Prostate gland (tissue), 2 donors: ENCODE results near the gene FOXP1. TPM values are rescaled to one million over a fixed set of nuclear protein-coding genes. Genes with fewer than 3 reads are reported as not detected.

ENCODE experiments used
- DNase-seq: peaks from one replicate; pipeline ENCODE4 v3.0.0-alpha.2; 2019; ENCODE audit warnings: low spot score
- H3K27ac ChIP-seq, 2 donors: fragments of 200-600 bp; sonication (generic); 2 replicates each; pipeline ENCODE4 v1.5.1; 2017 to 2019
- H3K27me3 ChIP-seq: fragments of 200-600 bp; sonication (generic); replicated peaks from 2 replicates; pipeline ENCODE4 v1.5.1; 2019; ENCODE audit not compliant: insufficient read depth
- H3K36me3 ChIP-seq, 2 donors: fragments of 200-600 bp; sonication (generic); 1 replicate in 1 of 2; 2 replicates in 1 of 2; pipeline versions ENCODE4 v1.5.1 to v1.8.1; 2017 to 2019
- H3K4me1 ChIP-seq: fragments of 200-600 bp; sonication (generic); replicated peaks from 2 replicates; pipeline ENCODE4 v1.5.1; 2019
- H3K4me3 ChIP-seq, 2 donors: fragments of 200-600 bp; sonication (generic); 2 replicates each; pipeline ENCODE4 v1.5.1; 2017 to 2019
- H3K9me3 ChIP-seq: fragments of 200-600 bp; sonication (generic); 2 replicates; pipeline ENCODE4 v1.5.1; 2017
- POLR2A ChIP-seq: fragments of 450-650 bp; IDR thresholded peaks from one replicate; pipeline ENCODE4 v1.6.1; 2016; ENCODE audit warnings: antibody characterized with exemption, mild to moderate bottlenecking
- POLR2AphosphoS5 ChIP-seq: sonication (generic); formaldehyde crosslinking; IDR thresholded peaks from one replicate; pipeline ENCODE4 v1.6.1; 2017; ENCODE audit warnings: antibody characterized with exemption
- WGBS: methylation state at CpG from one replicate; pipeline ENCODE4 v1.1.5; 2018; 5-methylcytosine and 5-hydroxymethylcytosine counted together
- intact Hi-C: fragments of 100-400 bp; cut with DNase I; formaldehyde crosslinking; loops from one replicate; pipeline ENCODE4 v1.14.2; 2022
- total RNA-seq, 2 donors: library from RNA; depleted of rRNA; stranded (reverse); fragments of >200 nt; gene quantifications; one replicate each; pipeline ENCODE4 v1.1.0, GENCODE V29; 2016
- TF ChIP-seq, protein P1 (sequence below), 4 experiments: fragments of 200-600 bp in 2 of 4; fragments of 450-650 bp in 2 of 4; sonication (generic) in 2 of 4; IDR thresholded peaks; 1 replicate in 3 of 4; 2 replicates in 1 of 4; pipeline ENCODE4 v1.5.1; 2016 to 2019; ENCODE audit warnings: antibody characterized with exemption in 4 of 4, mild to moderate bottlenecking in 2 of 4, moderate library complexity in 2 of 4

The FOXP1 gene
- total RNA-seq, 2 donors from 2014 or later, result 133 to 156 TPM

GRCh38 chr3:71166339-71167240 lies 416.9 kb downstream of the FOXP1 start:
- H3K27me3 ChIP-seq, result no peaks in the 10 kb centered on the region
- H3K9me3 ChIP-seq, result no peaks in the 10 kb centered on the region
- intact Hi-C loops, result no loop called here
- no peak overlapping the region for H3K4me3 ChIP-seq
- 74% methylated on average over 10 of the region's 10 CpGs for WGBS
- no peaks in the 10 kb centered on the region for H3K4me1 ChIP-seq
- DNase-seq, result no peak
- no peaks in the 10 kb centered on the region for H3K36me3 ChIP-seq
- no peak overlapping the region for H3K27ac ChIP-seq
- TF ChIP-seq, protein P1, sequence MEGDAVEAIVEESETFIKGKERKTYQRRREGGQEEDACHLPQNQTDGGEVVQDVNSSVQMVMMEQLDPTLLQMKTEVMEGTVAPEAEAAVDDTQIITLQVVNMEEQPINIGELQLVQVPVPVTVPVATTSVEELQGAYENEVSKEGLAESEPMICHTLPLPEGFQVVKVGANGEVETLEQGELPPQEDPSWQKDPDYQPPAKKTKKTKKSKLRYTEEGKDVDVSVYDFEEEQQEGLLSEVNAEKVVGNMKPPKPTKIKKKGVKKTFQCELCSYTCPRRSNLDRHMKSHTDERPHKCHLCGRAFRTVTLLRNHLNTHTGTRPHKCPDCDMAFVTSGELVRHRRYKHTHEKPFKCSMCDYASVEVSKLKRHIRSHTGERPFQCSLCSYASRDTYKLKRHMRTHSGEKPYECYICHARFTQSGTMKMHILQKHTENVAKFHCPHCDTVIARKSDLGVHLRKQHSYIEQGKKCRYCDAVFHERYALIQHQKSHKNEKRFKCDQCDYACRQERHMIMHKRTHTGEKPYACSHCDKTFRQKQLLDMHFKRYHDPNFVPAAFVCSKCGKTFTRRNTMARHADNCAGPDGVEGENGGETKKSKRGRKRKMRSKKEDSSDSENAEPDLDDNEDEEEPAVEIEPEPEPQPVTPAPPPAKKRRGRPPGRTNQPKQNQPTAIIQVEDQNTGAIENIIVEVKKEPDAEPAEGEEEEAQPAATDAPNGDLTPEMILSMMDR (IDR thresholded peaks at IDR 0.05), result no peak
- no peak for TF ChIP-seq POLR2A
- TF ChIP-seq POLR2AphosphoS5, result no peak

DNA sequence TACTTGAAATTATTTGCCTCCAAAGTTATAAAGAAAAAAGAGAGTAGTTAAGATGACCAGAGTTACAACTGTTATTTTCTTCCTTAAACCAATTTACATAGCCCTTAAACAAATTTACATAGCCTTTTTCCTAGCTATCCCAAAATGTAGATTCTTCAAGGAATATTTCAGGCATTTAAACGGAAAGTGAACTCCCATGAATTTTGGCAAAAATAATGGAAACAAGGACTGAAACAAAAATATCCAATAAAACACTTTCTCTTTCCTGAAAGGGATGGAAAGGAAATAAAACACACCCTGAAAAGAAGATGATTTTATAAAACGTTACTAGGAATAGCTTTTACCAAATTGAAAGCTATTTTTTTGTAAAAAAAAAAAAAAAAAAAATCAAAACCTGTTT lies 418.6 kb downstream of the FOXP1 start:
- Histone ChIP-seq H3K27me3 (no peaks in the 10 kb centered on the region), H3K4me1 (no peaks in the 10 kb centered on the region), H3K4me3 (no peak overlapping the region), H3K36me3 (no peaks in the 10 kb centered on the region), H3K27ac (no peak overlapping the region), H3K9me3 (no peaks in the 10 kb centered on the region)
- intact Hi-C loops, result no loop called here
- 65% methylated on average over 2 of the region's 2 CpGs for WGBS
- no peak for DNase-seq
- TF ChIP-seq, protein P1 (IDR thresholded peaks at IDR 0.05), result no peak
- TF ChIP-seq POLR2AphosphoS5 (no peak), POLR2A (no peak)

DNA sequence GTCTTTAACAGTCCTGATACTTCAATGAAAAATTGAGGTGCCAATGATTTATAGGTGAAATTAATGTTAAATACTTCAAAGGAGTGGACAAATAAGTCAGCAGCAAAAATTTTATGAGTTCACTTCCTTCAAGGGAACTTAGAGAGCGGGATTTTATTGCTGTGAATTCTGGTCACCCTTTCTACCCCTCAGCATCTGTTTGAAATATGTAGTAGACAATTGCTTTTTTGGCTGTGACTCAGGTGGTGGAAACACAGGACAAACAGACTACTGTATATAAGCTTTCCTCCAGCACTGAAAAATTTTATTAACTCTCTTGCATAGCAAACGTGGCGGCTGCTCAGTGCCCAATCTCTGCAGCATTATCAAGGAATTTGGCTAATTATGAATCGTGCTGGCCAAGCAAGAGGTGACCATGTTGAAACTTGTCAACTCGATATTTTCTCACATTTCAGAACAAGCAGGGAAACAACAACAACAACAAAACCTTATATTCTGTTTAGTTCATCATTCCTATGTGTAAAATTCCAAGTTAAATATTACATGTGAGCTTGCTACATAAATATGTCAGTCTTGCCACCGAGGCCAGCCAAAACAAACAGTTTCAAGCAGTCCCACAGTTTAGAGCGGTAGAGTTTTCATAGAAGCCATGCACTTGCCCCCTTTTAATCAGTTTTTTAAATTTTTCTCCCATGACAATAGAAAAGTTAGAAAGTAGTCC lies 420.2 kb downstream of the FOXP1 start:
- no peaks in the 10 kb centered on the region for H3K27me3 ChIP-seq
- peak; percentile 33 for DNase-seq
- H3K36me3 ChIP-seq, result no peaks in the 10 kb centered on the region
- intact Hi-C loops, result no loop called here
- TF ChIP-seq, protein P1 (IDR thresholded peaks at IDR 0.05), result no peak
- TF ChIP-seq POLR2AphosphoS5 (no peak), POLR2A (no peak)
- H3K4me3 ChIP-seq, result no peak overlapping the region
- no peaks in the 10 kb centered on the region for H3K4me1 ChIP-seq
- WGBS, result 22% methylated on average over 7 of the region's 7 CpGs
- H3K9me3 ChIP-seq, result no peaks in the 10 kb centered on the region
- H3K27ac ChIP-seq, result peak overlapping the region; percentile 24 to 39

DNA sequence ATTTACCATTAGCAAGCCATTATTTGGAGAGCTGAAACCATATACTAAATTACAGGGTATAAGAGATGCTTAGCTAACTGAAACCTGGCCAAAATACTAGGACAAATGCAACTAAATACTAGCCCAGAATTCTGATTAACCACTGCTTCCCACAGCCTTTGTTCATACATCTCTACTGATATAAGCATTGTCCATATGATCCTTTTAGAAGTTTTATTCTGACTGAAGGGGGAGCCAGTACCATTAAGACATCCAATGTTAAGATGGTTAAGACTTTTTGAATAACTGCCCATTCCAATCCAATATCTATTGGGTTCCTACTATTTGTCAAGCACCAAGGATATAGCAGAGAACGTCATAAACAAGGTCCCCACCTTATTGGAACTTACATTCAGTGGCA lies 421.3 kb downstream of the FOXP1 start:
- H3K4me1 ChIP-seq, result no peaks in the 10 kb centered on the region
- 96% methylated on average over 1 of the region's 1 CpG for WGBS
- TF ChIP-seq, protein P1 (IDR thresholded peaks at IDR 0.05), result no peak
- no peak for TF ChIP-seq POLR2AphosphoS5
- TF ChIP-seq POLR2A, result no peak
- H3K9me3 ChIP-seq, result no peaks in the 10 kb centered on the region
- no peak overlapping the region for H3K27ac ChIP-seq
- no peaks in the 10 kb centered on the region for H3K36me3 ChIP-seq
- intact Hi-C loops, result no loop called here
- no peak overlapping the region for H3K4me3 ChIP-seq
- no peaks in the 10 kb centered on the region for H3K27me3 ChIP-seq
- DNase-seq, result no peak
